Esophagus muscularis mucosa (tissue), 4 donors: Measurements from ENCODE around the gene FAM184B.

Source experiments
- CTCF ChIP-seq, 3 experiments: fragments of 200-600 bp in 2 of 3; fragments of 450-650 bp in 1 of 3; sonication (generic) in 2 of 3; IDR thresholded peaks; one replicate each; pipeline ENCODE4 v1.5.1; 2017 to 2019; ENCODE audit warnings: antibody characterized with exemption in 3 of 3, mild to moderate bottlenecking in 2 of 3, moderate library complexity in 1 of 3
- EP300 ChIP-seq: sonication (generic); formaldehyde crosslinking; IDR thresholded peaks from one replicate; pipeline ENCODE4 v1.6.1; 2017; ENCODE audit warnings: antibody characterized with exemption
- POLR2A ChIP-seq: fragments of 450-650 bp; IDR thresholded peaks from one replicate; pipeline ENCODE4 v1.6.1; 2017; ENCODE audit warnings: antibody characterized with exemption, moderate library complexity, mild to moderate bottlenecking, low read depth

GRCh38 chr4:17690898-17691297, 90.5 kb downstream of the FAM184B start:
- TF ChIP-seq POLR2A (no peak), EP300 (no peak), CTCF (IDR thresholded peaks at IDR 0.05) (no peak)
